SK-MEL-5 (cell line): ENCODE measurements around the gene NPEPL1. TPM values are rescaled to one million over a fixed set of nuclear protein-coding genes. Genes with fewer than 3 reads are reported as not detected.

Source experiments
- DNase-seq: peaks from one replicate; pipeline ENCODE4 v3.0.0-alpha.2; 2016; ENCODE audit warnings: low read depth, low spot score
- in situ Hi-C: cut with HindIII; loops from 2 replicates; pipeline ENCODE4 v1.10.0; 2016; ENCODE audit warnings: low sequenced_read_pairs, high pct_unique_total_duplicates, low pct_unique_long_range_greater_than_20kb
- total RNA-seq: library from RNA; depleted of rRNA; stranded (reverse); fragments of >200 nt; shearing (Covaris generic); gene quantifications from 2 replicates; pipeline ENCODE4 v1.2.3, GENCODE V29; 2014

NPEPL1 gene
- total RNA-seq, 1 experiment from 2014 or later: 3.2 TPM

DNA sequence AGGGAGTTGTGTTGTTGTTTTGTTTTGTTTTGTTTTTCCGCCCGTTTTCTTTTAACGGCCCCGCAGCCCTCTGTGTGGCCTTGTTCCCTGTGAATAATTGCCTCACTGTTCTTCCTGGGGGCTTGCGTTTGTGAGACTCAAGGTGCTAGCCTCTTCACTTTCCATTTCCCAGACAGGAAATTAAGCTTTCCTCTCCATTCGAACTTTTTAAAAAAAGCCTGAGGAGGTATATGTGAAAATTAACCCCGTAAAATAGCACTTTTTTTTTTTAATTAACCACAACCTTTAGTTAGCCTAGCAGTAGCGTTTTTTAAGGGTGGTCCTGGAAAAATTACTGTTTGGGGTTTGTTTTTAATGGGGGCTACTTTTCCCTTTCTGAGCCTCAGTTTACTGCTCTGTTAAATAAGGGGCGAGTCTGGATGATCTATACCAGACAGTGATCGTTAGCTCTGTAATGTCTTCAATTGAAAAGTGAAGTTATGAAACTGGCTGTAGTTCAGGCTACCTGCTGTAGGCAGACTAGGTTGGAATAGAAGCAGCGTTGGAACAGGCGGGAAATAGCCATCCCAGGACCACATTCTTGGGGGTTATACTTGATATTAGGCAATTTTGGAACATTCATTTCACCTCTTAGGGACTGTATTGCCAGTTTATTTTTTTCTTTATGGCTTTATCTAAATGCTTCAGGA lies 39.9 kb upstream of the NPEPL1 start:
- no peak for DNase-seq

DNA sequence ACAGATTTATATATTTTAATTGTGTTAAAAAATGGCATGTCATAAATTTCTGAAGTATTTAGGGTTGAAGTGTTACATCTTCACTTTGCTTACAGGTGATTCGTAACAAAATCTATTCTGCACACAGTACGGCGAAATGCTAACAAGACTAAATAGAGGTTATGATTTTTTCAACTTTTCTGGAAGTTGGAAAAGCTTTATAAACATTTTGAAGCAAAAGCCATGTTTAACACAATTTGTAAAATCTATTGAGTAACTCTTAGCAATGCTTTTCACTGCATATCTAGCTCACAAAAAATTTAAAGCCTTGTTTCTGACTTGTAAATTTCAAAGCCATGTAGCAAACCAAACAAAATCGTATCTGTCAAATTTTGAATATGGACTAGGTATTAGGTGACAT lies 38.3 kb upstream of the NPEPL1 start:
- in situ Hi-C loops: loop anchor here (25.0 kb wide), 1 partner anchor 183 kb away; no protein-coding TSS in a partner anchor
- DNase-seq: no peak

More for the DNA sequence above, 39.9 kb upstream of the NPEPL1 start:
- in situ Hi-C loops: loop anchor here (25.0 kb wide), 1 partner anchor 185 kb away; no protein-coding TSS in a partner anchor

DNA sequence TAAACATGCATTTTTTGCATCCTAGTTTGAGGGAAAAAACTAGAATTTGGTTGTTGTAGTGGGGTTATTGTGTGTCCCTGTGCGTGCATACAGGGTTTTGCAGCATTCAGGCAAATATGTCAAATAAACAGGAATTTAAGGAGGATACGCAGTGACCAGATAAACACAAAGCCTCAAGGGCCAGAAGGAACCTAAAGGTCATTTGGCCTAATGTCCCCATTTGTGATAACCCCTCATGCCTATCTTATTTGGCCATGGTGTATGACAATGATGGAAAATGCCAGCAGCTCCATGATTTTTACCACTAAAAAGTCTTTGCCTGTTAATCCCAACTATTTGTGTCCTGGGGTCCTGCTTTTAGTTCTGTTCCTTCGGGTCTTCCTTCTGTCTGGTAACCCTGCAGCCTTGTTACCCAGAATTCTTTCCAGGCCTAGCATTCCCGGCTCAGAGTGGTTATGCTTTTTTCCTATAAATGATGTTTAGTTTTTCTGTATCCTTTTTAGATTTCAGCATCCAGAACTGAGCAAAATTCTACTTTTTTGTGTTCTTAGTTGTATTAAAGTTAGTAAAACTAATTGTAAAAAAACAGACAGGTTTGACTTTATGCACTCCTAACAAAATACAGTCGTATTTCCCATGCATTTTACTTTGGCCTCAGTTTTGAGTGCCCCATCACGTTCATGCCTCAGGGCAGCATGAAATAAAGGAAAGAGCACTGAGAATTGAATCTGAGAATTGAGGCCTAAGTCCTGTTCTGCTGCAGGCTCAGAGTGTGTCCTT lies 37.1 kb upstream of the NPEPL1 start:
- DNase-seq: no peak
- in situ Hi-C loops: loop anchor here (25.0 kb wide), 1 partner anchor 182 kb away; no protein-coding TSS in a partner anchor

DNA sequence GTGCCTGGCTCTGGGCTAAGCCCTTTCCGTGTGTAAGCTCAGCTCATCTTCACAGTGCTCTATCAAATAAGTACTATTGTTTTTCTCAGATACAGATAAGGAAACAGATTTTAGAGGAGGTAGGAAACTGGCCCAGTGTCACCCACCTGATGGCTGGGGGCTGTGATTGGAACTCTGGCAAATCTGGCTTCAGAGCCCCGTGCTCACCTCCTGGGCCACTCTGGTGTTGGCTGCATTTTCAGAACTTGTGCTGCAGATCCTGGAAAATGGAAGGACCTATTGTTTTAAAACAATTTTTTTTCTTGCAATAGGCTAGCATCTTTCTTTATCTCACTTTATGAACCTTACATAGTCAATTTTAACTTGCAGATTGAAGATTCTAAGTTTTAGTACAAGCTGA lies 35.8 kb upstream of the NPEPL1 start:
- DNase-seq: no peak
- in situ Hi-C loops: loop anchor here (25.0 kb wide), 1 partner anchor 180 kb away; no protein-coding TSS in a partner anchor

DNA sequence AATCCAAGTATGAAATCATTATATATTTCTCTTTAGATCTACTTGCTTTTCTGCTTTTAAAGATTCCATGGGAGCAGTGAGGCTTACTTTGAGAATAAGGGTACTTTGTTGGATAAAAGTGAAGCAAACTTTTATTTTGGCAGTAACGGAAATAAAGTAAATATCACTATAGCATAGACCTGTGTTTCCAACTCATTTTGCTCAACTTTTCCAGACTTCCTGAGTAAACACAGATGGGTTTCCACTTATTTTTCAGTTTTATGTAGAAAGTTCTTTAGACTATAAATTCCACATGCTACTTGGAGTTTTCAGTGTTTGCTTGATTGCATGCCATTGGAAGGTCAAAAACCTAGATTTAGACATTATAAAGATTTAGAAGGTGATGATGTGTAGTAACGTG lies 35.3 kb upstream of the NPEPL1 start:
- in situ Hi-C loops: loop anchor here (25.0 kb wide), 1 partner anchor 180 kb away; no protein-coding TSS in a partner anchor

DNA sequence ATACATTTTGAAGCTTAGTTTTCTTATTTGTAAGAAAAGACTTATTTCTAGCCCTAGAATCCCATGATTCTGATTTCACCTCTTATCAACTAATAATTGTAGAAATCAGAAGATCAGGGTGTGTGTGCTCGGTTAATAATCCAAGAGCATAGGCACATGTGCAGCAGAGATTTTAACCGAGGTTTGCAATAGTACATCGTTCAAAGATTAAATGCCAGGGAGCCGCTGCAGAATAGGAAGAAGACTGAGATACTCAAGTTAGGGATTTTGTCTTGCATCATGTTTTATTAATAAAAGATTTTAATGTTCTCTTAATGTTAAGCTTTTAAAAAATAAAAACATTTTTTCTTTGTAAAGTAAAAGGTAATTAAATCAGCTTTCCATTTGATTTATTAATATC lies 34.6 kb upstream of the NPEPL1 start:
- DNase-seq: no peak
- in situ Hi-C loops: loop anchor here (25.0 kb wide), 1 partner anchor 179 kb away; no protein-coding TSS in a partner anchor

More for the DNA sequence above, 35.3 kb upstream of the NPEPL1 start:
- no peak for DNase-seq

DNA sequence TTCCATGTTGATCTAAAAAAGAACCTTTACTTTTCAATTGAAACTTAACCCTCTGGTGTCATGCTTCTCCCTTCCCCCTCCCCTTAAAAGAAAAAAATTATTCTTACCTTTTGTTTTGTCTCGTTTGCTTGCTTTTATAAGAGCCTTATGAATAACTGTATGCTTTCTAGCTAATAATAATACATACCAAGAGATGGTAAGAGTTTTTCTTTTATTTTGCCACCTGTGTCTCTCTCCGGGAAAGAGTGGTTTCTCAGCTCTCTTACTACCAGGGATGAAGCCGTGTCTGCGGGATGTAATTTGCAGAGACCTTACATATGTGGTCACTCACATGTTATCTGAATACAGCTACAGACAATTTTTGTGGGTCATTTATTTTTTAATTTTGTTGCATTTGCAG lies 33.8 kb upstream of the NPEPL1 start:
- in situ Hi-C loops: loop anchor here (25.0 kb wide), 1 partner anchor 179 kb away; no protein-coding TSS in a partner anchor
- DNase-seq: no peak

DNA sequence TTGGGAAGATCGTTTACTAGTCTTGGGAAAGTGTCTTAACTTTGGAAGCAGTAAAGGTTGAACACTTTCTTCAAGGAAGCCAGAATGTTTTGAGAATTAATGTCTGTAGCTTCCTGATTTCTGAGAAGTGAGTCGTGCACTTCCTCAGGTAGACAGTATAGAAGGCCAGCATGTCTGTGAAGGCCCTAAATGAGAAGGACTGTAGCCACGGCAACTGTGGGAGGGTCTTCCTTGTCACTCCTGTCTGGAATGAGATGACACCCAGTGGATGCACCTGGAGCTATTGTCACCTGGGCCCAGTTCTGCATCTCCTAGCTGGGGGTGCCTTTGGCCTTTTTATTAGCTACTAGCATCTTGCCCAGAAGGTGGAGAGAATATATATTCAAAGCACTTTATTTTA lies 32.8 kb upstream of the NPEPL1 start:
- DNase-seq: no peak
- in situ Hi-C loops: loop anchor here (25.0 kb wide), 1 partner anchor 177 kb away; no protein-coding TSS in a partner anchor

DNA sequence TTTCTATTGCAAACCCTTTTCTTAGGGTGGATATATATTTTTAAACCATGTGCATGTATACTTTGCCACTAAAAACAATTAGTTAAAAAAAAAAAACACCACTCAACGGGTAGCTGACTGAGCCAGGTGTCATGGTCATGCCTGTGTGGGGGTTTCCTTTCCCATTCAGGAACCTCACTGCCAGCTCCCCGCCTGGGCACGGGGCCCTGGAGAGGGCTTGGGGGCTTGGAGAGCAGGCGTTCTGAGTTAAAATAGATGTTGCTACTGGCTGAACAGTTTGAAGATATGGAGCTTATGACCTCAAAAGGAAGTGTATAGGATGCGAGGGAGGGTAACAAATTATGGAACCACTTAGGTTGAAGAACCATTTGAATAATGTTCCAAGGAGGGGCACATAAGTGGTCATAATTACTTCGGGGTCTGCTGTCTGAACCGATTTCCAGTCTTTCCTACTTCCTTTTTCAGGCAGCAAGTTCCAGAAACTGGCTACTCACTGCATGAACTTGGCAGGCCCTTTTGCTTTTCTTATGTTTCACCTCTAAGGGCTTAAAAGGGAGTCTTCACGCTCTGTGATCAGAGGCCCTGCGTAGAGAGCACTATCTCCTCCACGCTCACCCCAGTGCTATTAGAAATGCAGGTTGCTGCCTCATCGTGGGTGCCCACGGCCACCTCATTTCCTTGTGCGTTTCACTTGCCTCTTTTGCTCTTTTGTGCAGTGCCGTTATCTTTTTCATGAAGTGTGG lies 31.6 kb upstream of the NPEPL1 start:
- DNase-seq: no peak
- in situ Hi-C loops: loop anchor here (25.0 kb wide), 1 partner anchor 176 kb away; no protein-coding TSS in a partner anchor

DNA sequence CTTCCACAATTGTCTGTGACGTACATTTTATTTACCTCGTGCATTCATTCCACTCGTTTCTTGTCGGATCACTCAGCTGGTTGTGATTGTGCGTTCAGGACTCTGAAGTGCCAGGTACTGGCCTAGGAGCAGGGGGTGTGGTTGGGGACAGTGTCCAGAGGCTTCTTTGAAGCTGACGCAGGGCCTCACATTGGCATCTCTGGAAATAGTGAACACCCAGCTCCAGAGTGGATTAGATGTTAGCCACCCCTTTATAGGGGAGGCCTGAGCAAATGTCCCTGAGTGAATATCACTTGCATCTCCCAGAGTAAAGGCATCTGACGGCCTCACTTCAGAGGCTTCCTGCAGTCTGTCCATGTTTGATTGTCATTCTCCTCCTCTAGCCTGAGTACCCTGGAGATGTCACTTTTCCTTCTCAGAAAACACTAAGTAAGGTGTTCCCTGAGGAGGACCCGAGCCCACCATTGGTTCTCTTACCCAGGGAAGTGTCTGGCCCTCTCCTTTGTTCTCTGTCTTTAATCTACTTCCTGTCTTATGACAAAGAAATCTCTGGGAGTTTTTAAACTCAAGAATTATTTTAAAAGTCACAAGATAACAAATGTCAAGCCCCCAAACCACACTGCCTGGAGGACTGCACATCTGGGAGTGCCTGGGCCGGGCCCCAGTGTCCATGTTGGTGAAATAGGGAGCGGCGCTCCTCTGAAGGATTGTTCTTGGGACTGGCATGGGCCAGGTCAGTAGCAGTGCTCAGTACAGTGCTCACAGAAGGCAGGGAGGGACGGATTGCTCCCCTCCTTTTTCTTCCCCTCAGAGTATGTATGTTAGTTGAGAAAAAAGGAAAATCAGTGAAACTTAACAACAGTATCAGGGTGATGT lies 30.8 kb upstream of the NPEPL1 start:
- no peak for DNase-seq
- in situ Hi-C loops: loop anchor here (25.0 kb wide), 1 partner anchor 175 kb away; no protein-coding TSS in a partner anchor

DNA sequence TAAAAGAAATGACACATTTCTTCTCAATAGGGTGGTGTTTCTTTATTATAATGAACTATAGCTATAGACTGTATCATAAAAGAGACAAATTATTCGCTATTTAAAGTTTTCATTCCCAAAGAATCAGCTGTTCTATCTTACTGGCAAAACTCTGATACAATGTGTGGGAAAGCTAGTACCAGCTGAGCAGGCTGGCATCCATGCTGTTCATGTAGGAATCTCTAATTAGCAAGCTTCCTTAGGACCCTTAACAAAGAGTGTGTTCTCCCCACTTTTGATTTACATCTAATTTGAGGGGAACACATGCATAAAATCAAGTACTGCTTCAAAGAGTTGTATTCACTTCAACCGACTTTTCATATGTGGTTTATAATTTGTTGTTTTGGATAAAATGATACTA lies 28.3 kb upstream of the NPEPL1 start:
- no peak for DNase-seq
- in situ Hi-C loops: loop anchor here (25.0 kb wide), 1 partner anchor 173 kb away; no protein-coding TSS in a partner anchor

DNA sequence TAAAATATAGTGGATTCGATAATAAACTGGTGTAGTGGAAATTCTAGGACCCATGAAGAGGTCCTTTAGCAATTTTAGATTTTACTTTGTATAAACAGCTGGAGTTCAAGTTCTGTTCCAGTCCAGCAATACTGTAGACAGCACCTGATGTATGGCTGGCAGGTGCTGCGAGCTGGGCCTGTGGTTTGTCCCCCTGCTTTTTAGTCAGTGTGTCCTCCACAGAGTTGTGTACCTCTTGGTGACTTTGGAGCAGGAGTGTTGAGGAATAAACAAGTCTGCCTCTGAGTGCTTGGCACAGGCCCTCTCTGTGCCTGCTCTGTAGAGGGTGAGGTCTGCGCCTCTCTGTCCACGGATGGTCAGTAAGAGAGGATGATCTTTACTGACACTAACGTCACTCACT lies 27.7 kb upstream of the NPEPL1 start:
- DNase-seq: no peak
- in situ Hi-C loops: loop anchor here (25.0 kb wide), 1 partner anchor 172 kb away; no protein-coding TSS in a partner anchor

DNA sequence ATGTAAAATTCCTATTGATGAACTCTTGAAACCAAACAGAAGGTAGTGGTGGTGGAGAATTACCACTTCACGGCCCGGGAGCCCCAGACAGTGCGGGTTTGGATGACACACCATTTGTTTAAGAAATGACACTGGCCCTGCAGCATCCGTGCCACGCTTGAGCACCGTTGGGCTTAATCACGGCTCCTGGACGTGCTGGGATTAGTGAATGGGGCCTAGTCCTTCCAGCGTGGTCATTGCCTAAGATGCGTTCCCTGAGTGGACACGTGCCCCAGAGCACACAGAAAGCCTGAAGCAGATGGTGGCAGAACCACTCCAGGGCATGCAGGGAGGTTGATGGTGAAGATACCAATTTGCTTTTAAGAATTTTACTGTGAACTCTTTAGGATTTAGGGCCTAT lies 27.0 kb upstream of the NPEPL1 start:
- DNase-seq: no peak
- in situ Hi-C loops: loop anchor here (25.0 kb wide), 1 partner anchor 172 kb away; no protein-coding TSS in a partner anchor

DNA sequence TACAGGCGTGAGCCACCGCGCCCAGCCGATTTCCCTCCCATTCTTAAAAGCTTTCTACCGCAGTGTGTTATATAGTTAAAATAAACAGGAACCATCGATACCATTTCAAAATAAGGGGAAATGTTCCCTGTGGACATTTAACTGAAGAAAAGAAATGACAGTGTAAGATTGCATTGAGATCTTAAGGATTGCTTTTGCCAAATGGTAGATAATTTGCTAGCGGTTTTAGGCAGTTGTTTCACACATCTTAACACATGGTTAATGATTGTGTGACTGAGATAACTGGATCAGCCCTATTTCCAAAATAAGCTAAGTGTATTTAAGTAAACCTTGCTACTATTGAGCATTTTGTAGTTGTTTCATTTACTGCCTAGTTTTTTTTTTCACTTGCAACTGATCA lies 25.9 kb upstream of the NPEPL1 start:
- DNase-seq: no peak
- in situ Hi-C loops: loop anchor here (25.0 kb wide), 1 partner anchor 171 kb away; no protein-coding TSS in a partner anchor

DNA sequence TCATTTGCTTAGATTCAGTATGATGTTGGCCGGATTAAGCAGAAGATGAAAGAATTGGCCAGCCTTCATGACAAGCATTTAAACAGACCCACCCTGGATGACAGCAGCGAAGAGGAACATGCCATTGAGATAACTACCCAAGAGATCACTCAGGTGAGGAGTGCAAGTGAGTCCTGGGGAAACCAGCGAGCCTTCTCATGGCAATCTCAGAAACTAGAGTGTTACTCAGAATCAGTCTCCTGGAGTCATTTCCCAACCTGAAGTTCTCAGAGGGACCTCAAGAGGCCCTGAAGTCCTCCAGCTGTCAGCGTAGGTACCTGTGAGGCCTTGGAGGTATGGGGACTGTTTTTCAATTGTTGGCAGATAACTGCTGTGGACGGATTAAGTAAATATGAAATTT lies 24.6 kb upstream of the NPEPL1 start:
- in situ Hi-C loops: loop anchor here (25.0 kb wide), 1 partner anchor 169 kb away; no protein-coding TSS in a partner anchor
- no peak for DNase-seq

DNA sequence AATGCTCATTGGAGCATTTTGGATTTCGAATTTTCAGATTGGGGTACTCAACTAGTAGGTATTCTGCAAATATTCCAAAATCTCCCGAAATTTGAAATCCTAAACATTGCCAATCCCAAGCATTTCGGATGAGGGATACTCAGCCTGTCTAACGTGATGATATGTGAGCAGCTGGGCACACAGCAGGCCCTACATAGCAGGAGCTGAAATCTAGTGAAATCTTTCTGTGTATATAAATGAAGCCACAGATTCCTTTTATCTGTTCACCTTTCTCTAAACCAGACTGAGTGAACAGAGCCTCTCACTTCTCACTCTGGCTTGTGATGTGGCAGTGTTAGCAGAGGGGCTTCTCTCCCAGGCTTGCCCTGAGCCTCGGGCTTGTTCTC lies 23.7 kb upstream of the NPEPL1 start:
- in situ Hi-C loops: loop anchor here (25.0 kb wide), 1 partner anchor 168 kb away; no protein-coding TSS in a partner anchor
- no peak for DNase-seq
